ENCODE results near the gene RAP1GAP. TPM values are rescaled to one million over a fixed set of nuclear protein-coding genes. Genes with fewer than 3 reads are reported as not detected.

The RAP1GAP gene
- total RNA-seq, 1 donor from 2014 or later = 3.0 TPM

DNA sequence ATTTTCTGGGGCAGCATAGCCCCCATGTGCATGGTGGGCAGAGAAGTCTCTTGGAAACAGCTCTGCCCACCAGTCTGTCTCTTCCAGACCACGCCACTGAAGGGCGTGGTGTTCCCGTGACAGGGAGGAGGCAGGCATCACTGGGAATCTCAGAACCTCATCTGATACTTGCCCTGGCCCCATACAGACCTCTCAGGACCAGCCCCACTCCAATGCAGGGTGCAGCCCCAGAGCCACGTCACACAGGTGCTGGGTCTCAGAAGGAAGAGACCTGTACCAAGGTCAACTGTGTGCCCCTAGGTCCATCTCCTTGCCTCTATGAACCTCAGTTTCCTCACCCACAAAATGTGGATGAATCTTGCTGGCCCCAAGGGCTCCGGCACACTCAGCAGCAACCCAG is 7.3 kb downstream of the RAP1GAP start:
- no peak for ATAC-seq

DNA sequence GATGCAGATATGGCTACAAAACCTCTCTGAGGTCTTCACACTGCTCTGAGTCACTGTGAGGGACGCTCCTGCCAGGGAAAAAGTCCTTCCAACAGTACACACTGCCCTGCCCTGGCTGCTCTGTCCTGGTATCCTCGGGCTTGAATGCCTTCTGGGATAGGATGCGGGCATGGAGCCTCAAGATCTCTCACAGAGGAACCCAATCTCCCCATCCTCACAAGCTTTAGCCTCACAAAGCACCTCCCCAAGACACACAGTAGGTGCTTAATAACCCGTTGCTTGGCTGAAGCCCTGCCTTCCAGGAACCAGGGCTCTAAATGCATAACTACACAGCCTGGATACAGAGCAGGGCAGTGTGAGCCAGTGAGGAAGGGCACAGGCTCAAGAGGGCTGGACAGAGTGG is 9.2 kb downstream of the RAP1GAP start:
- ATAC-seq = no peak

DNA sequence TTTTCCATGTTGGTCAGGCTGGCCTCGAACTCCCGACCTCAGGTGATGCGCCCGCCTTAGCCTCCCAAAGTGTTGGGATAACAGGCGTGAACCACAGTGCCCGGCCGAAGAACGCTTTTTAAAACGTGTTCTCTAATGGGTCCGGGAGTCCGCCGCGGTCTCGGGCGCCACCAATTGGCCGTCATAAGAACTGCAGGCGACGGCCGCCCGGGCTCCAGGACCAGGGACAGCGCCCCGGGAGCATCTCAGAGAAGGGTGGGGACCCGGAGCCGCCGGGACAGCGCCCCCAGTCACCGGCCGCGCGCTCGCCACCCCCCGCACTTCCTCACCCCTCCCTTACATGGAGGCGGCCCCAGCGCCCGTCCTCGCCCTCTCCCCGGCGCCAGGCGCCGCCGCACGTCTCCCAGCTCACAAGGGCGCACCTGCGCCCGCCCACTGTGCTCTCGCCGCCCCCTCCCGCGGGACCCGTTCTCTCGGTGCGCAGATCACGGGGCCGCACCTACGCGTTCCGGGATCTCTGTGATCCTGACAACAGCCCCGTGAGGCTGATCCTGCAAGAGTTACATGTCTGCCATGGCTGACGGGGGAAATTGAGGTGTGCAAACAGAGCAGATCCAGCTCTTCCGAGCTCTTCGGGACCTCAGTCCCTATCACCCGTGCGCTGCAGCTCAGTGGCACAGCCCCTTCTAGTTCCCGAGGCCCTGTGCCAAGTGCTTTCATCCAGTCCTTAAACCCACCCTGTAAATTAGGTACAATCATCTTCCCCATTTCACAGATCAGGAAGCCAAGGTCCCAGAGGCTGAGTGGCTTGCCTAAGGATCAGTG is 9.8 kb downstream of the RAP1GAP start:
- ATAC-seq = peak; percentile 85

DNA sequence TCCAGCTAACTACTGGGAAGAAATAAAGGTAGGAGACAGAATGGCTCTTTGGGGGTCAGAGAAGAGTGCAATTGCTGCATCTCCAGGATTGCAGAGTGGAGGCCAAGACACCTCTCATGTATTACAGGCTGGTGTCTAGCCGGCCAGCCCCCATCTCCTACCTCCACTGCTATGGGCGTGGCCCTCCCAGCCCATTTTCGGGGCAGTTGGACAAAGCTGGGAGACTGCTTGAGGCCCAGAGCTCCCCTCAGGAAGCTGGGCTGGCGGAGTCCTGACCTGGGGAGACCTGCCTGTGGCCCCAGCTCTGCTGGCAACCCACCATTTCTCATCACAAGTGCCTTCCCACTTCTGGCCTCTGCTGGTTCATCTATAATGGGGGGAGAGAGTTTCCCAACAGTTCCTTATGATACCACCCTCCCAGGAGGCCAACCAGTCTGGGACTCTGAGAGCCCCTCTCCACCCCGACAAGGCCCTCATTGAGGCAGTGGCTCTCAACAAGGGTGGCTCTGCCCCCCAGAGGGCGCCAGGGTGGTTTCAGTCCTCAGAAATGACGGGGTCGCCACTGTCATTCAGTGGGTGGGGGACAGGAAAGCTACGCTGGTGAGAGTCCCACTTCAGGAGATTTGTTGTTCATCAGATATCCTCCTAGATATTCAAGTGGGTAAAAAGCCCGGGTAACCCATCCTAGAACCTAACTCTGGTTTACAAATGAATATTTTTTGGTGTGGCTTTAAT is 11.5 kb downstream of the RAP1GAP start:
- no peak for ATAC-seq

DNA sequence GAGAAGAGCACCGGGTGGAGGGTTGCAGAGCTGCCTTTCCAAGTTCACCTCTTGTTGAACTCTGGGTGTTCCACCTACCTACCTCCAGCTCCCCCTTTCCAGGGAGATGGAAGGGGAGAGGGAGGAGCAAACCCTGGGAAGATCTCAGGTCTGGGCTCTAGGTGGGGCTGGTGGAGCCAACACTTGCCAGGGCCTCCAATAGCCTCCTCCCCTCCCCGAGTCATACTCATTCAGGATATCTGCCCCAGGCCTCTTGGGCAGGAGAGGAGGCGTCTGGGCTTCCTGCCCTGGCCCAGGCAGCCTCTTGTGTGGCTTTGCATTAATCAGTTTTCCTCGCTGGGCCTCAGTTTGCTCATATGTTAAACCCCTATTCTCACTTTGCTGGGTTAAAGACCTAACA is 13.4 kb downstream of the RAP1GAP start:
- ATAC-seq = peak; percentile 45

DNA sequence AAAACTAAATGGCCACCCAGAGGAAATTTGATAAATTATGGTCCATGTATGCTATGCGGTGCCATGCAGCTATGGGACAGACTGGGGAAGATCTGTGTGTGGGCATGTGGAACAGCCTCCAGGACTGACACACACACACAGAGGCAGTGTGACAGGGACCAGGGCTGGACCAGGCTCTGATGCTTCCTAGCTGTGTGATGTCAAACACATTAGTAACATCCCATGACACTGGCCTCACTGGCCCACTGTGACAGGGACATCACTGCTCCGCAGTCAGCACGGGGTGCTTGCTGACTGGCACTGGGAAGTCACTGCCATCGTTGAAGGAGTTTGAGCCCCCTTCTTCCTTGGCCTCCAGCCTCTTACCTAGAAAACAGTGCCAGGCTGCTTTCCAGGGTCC is 13.9 kb downstream of the RAP1GAP start:
- ATAC-seq = no peak

DNA sequence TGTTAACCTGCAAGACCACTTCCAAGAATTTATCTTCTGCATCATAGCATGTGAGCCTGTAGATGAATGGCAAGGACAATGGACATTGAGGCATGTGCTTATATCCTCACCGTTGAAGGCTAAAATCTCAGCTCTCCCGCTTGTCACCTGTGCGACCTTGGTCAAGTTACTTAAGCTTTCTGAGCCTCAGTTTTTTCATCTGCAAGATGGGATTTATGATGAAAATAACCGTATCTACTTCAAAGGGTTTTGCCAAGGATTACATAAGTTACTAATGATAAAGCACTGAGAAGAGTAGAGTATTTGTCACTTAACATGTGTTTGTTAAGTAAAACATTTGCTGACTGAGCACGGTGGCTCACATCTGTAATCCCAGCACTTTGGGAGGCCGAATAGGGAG is 14.9 kb downstream of the RAP1GAP start:
- no peak for ATAC-seq

DNA sequence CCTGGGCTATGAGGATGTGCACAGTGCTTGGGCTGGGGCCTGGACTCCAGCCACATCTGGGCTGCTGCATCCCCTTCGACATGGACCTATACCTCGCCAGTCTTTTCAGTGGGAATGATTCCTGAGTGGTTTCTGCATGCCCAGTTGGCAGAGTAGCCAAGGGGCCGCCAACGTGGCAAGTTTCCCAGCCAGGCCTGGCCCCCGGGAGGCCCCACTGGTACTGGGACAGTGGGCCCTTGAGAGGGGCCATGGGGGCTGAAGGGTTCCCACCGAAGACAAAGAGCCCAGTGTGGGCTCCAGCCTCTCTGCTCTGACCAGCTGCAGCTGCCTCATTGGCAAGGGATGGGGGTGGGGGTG is 15.4 kb downstream of the RAP1GAP start:
- ATAC-seq = no peak

DNA sequence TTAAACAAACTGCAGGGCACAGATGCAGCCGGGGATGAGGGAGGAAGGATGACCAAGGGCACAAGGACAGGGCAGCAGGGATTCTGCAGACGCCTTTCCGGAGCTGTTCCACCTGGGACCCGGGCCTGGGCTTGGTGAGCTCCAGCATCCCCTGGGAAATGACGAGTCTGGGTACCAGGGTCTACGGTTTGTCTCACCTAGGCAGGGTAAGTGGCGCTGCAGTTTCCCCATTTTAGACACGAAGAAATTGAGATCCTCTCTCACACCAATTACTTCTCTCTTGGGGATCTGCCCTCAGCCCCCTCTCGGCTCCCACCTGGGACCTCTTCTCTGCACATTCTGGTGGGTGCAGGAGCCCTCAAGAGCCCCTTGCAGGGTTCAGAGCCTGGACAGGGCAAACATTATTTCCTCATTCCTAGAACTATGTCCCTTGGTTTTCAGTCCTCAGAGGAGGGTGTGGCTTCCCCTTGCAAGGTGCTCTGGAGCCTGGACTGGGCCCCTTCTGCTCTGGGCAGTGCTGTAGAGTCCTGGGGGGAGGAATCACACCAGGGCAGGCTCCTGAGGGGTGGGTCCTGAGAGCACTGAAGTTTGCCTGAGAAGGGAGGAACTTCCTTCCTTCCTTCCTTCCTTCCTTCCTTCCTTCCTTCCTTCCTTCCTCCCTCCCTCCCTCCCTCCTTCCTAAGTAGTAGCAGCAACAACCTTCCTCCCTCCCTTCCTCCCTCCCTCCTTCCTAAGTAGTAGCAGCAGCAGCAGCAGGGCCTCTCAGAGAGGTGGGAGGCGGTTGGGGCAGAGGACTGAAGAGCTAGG is 16.0 kb downstream of the RAP1GAP start:
- no peak for ATAC-seq

DNA sequence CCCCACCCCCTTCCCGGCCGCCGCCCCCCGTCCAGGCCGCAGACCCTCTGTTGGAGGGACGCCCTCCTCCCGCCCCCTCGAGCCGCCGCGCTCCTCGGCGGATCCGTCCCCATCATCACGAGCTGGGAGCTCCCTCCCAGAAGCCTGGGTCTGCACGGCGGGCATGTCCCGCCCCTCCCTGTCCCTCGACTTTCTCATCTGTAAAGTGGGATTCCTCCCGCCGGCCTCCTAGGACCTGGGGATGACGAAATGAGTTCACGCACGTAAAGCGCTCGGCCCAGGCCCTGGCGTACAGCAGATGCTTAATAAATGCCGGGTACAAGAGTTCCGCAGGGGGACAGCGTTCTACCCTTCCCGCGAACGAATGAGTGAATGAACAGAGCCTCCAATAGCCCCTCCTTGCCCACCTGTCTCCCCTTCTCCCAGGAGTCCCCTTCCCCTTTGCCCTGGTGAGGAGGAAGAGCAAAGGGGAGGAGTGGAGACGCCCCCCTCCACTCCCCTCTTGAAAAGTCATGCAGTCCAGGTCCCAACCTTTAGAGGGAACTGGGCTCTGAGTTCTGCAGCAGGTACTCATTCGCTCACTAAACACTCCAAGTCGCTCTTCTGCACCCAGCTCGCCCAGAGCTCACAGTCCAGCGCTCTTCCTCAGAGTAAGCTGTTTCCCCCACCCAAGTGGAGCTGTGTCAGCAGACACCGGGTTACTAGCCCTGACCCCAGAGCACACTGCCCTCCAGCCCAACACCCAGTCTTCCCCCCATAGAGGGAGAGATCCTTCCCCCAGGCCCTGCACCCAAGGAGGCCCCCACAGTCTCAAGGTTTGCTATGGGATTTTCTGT is 16.8 kb downstream of the RAP1GAP start:
- no peak for ATAC-seq

DNA sequence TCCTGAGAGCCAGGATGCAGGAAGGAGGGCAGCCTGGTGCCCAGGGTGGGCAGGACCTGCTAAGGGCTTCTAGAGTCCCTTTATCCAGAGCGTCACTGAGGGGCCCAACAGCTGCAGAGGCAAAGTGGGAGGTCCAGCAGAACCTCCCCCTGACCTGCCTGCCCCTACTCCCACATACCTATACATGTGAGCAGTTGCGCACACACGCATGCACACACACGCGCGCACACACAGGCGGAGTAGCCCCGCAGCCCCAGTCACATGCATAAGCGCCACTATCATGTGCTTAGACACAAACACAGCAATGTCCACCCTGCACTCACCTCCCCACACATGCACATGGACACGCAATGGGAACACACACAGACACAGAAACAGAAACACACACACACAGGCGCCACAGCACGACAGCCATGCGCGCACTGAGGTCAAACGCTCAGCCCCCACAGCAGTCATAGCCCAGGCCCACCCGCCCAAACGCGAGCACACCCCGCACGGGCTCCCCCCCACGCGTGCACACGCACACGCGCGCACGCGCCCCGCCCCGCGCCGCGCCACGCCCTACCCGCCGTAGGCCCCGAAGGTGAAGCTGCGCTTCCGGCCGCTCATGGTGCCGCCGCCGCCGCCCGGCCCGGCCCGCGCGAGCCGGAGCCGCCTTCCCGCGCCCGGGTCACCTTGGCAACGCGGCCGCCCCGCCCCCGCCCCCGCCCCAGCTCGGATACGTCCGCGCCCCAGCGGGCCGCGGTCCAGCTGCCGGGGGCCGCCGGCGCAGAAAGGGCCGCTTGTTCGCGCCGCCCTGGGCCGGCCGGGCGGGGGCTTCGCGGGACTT is 17.7 kb downstream of the RAP1GAP start:
- ATAC-seq = peak; percentile 52

DNA sequence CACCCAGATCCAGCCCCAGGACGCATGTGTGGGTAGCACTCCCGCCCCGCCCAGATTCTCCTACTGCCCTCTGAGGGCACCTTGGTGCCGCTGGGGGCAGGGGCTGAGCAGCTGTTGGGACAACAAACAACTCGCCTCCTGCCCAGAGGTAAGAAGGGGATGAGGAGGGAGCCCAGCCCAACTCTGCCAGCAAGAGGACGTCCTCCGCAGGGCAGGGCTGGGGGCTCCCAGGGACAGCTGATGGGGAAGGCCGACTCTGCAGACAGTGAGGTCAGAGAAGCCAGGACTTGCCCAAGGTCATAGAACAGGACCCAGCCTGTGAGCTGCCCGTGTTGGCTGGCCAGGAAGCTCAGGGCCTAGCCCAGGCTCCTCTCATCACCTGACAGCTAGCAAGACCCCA is 18.8 kb downstream of the RAP1GAP start:
- ATAC-seq = no peak

DNA sequence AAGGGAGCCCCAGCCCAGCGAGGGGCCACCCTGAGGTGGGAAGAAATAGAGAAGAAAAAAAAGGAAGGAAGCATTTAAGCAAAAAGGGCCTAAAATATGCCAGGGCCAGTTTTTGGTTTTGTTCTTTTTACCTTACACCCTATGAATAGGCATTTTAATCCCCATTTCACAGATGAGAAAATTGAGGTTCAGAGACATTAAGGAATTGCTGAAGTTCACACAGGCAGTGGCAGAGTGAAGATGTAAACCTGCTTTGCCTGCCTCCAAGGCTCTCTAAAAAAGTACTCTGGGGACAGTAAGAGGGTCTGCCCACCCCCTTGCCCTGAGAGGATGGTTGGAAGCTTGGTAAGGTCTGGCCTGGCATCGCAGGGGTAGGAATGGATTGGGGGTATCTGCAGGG is 19.8 kb downstream of the RAP1GAP start:
- ATAC-seq = no peak

DNA sequence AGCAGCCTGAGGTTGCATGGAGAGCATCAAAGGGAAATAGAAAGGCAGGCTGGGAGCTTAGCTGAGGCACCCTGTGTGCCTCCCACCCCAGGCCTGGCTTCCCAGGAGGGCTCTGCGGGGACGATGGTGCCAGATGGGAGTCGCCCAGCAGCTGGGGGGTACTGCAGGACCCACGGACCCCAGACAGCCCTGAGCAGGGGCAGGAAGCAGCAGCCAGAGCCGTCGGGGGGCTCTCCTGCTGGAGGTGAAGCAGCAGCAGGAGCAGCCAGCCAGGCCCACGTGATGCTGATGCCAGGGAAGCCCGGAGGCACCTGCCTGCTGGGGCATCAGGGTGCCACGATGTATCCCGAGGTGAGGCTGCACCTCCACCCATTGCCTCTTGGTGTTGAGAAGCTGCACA is 20.4 kb downstream of the RAP1GAP start:
- ATAC-seq = no peak

DNA sequence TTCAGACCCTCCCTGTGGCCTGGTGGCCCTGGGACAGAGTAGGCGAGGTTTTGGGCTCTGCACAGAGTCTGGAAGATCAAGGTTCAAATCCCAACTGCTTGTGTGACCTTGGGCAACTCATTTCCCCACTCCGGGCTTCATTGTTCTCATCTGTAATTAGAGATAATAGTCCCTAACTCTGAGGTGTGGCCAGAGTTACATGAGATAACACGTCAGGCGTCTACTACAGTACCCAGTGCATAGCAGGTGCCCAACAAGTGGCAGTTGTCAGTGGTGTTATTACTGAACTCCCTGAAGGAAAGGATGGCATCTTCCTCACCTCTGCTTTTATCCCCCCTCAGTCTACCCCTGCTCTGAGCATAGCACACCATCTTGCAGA is 20.8 kb downstream of the RAP1GAP start:
- no peak for ATAC-seq

DNA sequence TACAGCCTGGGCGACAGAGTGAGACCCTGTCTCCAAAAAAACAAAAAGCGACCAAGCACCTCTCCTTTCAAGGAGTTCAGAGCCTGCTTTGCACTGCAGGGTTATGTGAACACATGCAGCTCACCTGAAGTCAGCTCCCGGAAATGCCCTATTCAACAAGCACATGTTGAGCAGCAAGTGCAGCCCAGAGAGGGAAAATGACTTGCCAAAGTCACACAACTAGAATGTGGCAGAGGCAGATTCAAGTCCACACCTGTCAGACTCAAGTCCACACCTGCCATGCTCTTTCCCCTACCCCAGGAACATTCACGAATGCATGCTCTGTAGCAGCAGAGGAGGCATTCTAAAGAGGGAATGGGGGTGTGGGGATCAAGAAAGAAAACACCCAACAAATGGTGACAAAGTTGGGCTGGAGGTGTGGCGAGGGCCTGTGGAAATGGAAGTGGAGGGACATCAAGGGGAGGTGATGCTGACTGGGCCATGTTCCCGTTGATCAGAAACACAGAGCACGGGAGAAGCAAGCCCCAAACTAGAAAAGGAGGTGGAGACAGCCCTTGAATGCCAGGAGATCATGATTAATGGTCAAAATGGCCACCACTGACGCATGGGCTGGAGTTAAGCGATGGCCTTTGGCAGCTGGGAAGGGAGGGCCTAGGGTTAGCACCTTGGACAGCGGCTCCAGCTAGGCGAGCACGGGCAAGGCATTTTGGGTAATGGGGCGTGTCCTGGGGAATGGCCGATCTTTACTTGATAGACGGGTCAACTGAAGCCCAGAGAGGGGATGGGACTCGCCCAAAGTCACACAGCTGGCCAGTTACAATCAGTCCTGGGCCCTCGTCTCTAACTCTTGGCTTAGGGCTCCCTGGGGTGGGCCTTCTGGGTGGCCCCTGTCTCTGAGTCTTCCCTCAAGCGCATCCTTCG is 21.5 kb downstream of the RAP1GAP start:
- ATAC-seq = peak; percentile 70

DNA sequence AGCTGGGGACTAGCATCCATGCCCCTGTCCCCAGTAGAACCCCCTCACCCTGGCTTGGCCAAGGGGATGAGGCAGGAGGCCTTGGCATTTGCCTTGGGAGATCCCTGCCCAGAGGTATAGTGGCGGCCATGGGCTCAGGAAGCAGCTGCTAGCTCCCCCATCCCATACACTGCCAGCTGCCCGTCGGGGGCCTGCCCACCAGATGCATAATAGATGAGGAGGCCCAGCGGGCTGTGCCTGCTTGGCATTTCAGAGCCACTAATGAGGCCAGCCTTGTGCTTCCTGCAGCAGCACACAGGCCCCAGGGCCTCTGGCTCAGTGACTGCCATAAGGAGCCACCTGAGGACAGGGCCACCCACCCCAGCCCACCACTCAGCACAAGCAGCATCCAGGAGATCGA is 23.6 kb downstream of the RAP1GAP start:
- ATAC-seq = no peak

DNA sequence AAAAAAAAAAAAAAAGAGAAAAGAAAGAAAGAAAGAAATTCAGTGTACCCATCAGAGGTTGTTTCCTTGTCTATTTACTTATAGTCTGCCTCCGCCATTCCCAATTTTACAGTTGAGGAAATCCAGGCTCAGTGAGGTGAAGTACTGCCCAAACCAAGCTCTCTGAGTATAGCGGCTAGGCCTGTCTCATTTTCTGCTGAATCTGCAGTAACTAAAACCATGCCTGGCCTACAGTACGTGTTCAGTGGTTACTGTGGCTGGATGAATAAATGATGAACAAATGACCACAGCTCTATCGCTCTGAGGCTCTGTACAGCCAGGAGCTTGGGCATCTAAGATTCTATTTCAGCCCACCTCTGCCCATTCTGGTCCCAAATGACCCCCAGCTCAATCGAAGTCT is 24.3 kb downstream of the RAP1GAP start:
- ATAC-seq = no peak

DNA sequence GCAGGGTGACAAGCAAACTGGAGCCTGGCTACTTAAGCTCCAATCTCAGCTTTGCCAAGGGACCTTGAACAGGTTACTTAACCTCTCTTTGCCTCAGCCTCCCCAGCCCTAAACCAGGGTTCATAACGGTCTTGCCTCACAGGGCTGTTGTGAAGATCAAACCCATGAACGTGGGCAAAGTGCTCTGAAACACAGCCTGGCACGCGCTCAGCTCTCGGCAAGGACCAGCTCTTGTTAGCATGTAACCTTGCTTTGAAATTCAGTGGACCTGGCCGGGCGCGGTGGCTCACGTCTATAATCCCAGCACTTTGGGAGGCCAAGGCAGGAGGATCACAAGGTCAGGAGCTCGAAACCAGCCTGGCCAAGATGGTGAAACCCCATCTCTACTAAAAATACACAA is 24.8 kb downstream of the RAP1GAP start:
- ATAC-seq = no peak

DNA sequence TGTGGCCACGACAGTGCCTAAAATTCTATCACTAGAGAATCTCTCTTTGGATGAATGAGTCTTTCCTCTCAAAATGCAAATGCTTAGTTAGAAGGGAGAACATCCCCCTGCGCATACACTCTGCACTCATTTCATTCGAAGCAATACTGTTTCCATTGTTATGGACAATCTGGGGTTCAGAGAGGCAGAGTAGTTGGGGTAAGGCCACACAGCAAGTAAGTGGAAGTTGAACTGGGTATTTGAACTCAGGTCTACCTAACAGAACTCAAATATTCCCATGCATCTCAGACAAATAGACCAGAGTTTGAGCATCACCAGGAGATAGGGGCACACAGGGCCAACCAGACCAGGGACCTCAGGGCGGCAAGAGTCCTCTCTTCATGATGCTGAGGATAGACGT is 25.5 kb downstream of the RAP1GAP start:
- no peak for ATAC-seq

All from esophagus mucosa (tissue), 1 donor.